ENCODE measurements around the gene TRIM10. TPM values are rescaled to one million over a fixed set of nuclear protein-coding genes. Genes with fewer than 3 reads are reported as not detected.

Gene TRIM10
- total RNA-seq, 1 experiment from 2014 or later = not detected

DNA sequence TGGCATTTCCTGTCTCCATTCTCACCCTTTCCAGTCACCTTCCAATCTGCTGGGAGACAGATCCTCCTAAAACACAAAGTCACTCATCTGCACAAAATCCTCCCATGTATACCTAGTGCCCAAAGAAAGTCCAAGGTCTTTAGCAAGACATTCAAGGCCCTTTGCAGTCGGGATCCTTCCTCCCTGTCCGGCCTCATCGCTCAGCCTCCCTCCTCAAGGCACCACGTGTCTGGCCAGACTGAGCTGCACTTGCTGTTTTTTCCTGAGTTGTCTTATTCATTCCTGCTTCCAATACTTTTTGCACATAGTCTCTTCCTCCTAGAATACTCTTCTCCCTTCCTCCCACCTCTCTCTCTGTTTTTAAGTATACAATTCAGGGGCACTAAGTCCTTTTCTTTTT is 3.7 kb upstream of the TRIM10 start:
- peaks cover 39% of the 10 kb centered on the region for H3K27me3 ChIP-seq (replicated peaks)
- H3K4me3 ChIP-seq = no peak overlapping the region
- H3K4me1 ChIP-seq (replicated peaks) = no peaks in the 10 kb centered on the region
- H3K27ac ChIP-seq = no peak overlapping the region
- no peaks in the 10 kb centered on the region for H3K36me3 ChIP-seq
- no peak for DNase-seq (ENCODE audit: low read depth in 1 of 2, low spot score in 2 of 2)
- no peaks in the 10 kb centered on the region for H3K9me3 ChIP-seq (replicated peaks)

DNA sequence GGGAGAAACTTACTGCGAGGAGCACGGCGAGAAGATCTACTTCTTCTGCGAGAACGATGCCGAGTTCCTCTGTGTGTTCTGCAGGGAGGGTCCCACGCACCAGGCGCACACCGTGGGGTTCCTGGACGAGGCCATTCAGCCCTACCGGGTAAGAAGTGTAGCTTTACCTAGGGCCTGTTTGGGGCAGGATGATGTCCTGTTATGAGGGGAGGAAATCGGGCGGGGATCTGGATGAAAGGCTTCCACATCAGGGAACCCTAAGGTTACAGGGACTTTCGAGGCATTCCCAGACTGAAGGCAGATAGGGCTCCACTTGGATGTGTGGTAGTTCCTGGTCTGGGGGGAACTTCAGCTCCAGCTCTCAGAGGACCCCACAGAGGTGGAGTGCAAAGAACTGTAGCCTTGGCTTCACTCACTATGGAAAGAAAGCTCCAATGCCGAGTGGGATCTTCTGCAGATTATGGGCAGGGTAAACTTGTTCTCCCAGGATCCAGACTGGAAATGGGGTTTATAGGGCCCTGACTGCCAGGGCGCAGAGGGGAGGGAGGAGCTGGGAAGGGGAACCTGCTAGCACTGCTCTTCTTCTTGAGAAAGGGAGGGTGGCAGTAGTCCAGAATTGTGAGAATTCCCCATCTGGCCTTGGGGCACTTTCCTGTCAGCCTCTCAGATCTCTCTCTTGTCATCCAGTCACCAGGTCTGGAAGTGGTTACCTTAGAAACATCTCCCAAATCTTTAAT is 3.1 kb upstream of the TRIM10 start:
- H3K27me3 ChIP-seq (replicated peaks) = peaks cover 38% of the 10 kb centered on the region
- no peaks in the 10 kb centered on the region for H3K9me3 ChIP-seq (replicated peaks)
- H3K36me3 ChIP-seq = no peaks in the 10 kb centered on the region
- DNase-seq (ENCODE audit: low read depth in 1 of 2, low spot score in 2 of 2) = no peak
- no peak overlapping the region for H3K27ac ChIP-seq
- H3K4me3 ChIP-seq = no peak overlapping the region
- H3K4me1 ChIP-seq (replicated peaks) = no peaks in the 10 kb centered on the region

DNA sequence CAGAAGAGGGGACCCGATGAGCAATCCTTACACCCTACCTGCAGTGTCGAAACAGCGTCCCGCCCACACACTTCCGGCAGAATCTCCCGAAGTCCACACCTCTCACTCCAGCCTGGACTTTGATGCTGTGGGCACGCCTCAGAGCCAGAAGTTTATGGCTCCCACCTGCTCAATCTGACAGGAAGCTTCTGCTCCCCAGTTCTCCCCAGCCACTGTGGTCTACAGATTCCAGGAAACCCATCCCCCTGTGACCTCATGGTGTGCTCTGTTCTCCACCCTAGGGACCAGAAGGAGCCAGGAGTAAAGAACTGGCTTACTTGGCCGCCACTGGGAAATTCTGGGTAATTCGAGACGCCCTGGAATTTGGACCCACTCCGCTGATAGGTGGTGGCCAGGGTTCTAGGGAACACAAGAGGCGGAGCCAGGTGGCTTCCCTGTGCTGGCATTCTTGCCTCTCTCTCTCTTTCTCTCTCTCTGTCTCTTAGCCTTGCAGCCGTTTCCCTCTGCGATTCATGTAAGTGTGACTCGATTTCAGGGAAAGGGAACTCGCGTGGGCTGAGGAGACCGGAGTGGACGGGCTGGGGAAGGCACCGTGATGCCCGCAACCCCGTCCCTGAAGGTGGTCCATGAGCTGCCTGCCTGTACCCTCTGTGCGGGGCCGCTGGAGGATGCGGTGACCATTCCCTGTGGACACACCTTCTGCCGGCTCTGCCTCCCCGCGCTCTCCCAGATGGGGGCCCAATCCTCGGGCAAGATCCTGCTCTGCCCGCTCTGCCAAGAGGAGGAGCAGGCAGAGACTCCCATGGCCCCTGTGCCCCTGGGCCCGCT is 2.3 kb upstream of the TRIM10 start, which contains the start of gene TRIM15:
Gene TRIM15, plus strand, starts transcription at position 457 of the 828 bp plus-strand sequence. Its CDS starts 139 bp downstream, at position 596.
- DNase-seq (ENCODE audit: low read depth in 1 of 2, low spot score in 2 of 2) = no peak
- no peaks in the 10 kb centered on the region for H3K4me1 ChIP-seq (replicated peaks)
- H3K27ac ChIP-seq = no peak within 1 kb of the TSS
- H3K9me3 ChIP-seq (replicated peaks) = no peaks in the 10 kb centered on the region
- H3K4me3 ChIP-seq = no peak within 1 kb of the TSS
- H3K27me3 ChIP-seq (replicated peaks) = peaks cover 30% of the 10 kb centered on the region
- H3K36me3 ChIP-seq = no peaks in the 10 kb centered on the region

DNA sequence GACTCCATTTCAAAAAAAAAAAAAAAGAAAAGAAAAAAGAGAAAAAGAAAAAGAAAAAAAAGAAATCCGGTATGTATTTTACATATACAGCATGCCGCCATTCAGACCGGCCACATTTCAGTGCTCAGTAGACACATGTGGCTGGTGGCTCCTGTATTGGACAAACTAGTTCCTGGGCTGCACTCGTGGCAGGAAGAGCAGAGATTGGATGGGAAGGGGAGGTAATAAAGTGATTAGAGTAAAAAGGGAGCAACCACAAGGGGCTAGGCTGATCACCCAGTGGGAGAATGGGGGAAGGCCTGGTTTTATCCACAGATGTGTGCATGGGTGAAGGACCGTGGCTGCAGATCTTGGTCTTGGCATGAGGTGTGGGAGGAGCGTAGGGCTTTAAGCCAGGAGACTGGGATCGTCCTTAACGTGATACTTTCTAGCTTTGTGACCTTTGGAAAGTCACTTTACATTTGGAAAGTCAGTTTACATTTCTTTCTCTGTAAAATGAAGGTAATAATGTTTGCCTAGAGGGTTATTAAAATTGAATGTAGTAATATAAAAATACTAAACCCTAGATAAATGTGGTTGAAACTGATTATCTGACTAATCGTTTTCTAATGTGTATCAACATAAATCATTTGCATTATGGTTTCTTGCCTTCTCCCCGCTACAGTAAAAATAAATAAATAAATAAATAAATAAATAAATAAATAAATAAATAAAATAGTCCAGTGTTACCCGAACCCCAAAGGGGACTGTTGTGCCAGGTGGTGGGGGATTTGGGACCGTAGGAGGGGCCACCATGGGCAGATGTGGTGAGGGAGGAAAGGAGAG is 1.5 kb upstream of the TRIM10 start:
- Histone ChIP-seq H3K27ac (no peak overlapping the region), H3K4me3 (no peak overlapping the region), H3K27me3 (replicated peaks) (peaks cover 23% of the 10 kb centered on the region), H3K4me1 (replicated peaks) (no peaks in the 10 kb centered on the region), H3K9me3 (replicated peaks) (no peaks in the 10 kb centered on the region), H3K36me3 (no peaks in the 10 kb centered on the region)
- no peak for DNase-seq (ENCODE audit: low read depth in 1 of 2, low spot score in 2 of 2)

DNA sequence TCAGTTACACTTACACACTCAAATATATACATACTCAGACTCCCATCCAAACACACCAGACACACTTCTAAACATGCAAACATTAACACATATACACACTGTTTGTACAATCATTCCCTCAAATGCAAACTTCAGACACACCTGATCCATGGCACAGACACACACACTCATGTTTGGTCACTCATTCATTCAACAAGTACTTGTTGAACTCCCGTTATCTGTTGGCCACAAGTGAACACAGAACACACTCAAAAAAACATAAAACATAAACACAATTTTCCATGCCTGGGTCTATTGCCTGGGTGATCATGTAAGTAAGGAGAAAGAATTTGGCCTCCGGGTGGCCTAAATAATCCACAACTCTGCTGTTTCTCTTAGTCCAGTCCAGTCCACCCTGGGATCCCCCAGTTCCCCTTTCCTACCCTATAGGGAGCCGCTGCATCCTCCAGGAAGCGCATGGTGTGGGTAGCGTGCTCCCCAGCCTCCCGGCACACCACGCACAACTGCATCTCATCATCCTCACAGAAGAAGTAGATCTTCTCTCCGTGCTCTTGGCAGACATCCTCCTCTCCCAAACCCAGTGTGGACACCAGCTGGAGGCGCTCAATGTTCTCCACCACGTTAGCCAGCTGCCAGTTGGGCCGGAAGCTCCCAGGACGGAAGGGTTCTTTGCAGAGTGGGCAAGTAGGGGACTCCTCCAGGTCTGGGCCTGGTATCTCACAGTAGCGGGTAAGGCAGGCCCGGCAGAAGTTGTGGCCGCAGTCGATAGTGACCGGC is 815 bp downstream of the TRIM10 start:
- H3K27ac ChIP-seq = no peak overlapping the region
- no peaks in the 10 kb centered on the region for H3K36me3 ChIP-seq
- DNase-seq (ENCODE audit: low read depth in 1 of 2, low spot score in 2 of 2) = no peak
- H3K27me3 ChIP-seq (replicated peaks) = peaks cover 8% of the 10 kb centered on the region; the same call in 1 of the 2 replicates
- peaks cover 12% of the 10 kb centered on the region for H3K4me1 ChIP-seq (replicated peaks)
- no peak overlapping the region for H3K4me3 ChIP-seq
- H3K9me3 ChIP-seq (replicated peaks) = no peaks in the 10 kb centered on the region

DNA sequence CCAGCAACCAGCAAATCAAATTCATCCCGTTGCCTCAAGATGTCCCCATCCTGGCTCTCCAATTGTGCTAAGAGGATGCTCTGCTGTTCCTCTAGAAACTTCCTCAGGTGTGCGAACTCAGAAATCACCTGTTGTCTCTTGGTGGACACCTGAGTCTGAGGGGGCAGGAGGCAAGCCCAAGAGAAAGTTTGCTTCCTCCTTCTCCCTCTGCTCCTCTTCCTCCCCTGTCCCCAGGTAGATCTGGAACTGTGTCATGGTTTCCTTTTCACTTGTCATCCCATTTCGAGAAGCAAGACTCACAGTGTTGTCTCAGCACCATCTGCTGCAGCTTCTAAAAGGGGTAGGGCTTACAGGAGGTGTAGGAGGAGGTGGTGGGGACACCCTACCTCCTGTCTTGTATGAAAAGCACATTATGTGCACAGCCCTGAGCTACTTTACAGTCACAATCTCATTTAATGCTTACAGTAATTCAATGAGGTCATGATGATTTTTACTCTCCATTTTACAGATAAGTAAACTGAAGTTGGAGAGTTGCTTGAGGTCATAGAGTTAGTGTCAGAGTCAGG is 2.5 kb downstream of the TRIM10 start:
- peaks cover 8% of the 10 kb centered on the region; the same call in 1 of the 2 replicates for H3K27me3 ChIP-seq (replicated peaks)
- no peak for DNase-seq (ENCODE audit: low read depth in 1 of 2, low spot score in 2 of 2)
- no peaks in the 10 kb centered on the region for H3K36me3 ChIP-seq

DNA sequence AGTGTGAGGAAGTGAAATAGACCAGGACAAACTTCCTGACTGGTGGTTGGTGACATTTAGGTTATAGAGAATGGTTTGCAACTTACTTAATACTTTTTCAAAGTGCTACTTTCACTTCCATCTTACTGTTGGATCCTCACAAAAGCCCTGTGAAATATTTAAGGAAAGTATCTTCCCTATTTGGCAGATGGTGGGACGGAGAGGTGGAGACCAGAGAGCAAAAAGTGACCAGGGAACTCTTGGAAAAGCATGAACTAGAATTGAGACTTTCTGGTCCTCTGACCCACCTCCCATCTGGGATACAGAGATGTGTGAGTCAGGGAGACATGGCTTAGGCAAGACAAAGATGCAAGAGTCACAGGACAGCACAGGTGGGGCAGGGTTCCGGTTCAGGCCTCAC is 3.0 kb downstream of the TRIM10 start:
- Histone ChIP-seq H3K27me3 (replicated peaks) (peaks cover 8% of the 10 kb centered on the region; the same call in 1 of the 2 replicates), H3K4me3 (no peak overlapping the region), H3K9me3 (replicated peaks) (no peaks in the 10 kb centered on the region), H3K4me1 (replicated peaks) (peaks cover 24% of the 10 kb centered on the region), H3K36me3 (no peaks in the 10 kb centered on the region), H3K27ac (no peak overlapping the region)
- DNase-seq (ENCODE audit: low read depth in 1 of 2, low spot score in 2 of 2) = no peak

More for the DNA sequence above, 2.5 kb downstream of the TRIM10 start:
- Histone ChIP-seq H3K27ac (no peak overlapping the region), H3K9me3 (replicated peaks) (no peaks in the 10 kb centered on the region), H3K4me3 (no peak overlapping the region), H3K4me1 (replicated peaks) (peaks cover 24% of the 10 kb centered on the region)

DNA sequence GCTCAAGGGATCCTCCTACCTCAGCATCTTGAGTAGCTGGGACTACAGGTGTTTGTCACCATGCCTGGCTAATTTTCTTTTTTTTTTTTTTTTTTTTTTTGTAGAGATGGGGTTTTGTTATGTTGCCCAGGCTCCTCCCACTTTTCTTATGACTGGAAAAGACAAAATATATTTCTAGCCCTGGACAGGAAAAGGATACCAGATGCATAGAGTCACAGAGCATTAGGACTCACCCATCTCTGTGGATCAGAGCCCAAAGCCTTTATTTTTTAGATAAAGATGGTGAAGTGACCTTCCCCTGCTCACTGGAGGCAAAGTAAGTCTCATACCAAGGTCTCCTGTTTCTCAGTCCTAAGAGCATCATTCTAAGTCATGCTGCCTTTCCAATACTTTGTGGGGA is 3.4 kb downstream of the TRIM10 start:
- no peaks in the 10 kb centered on the region for H3K9me3 ChIP-seq (replicated peaks)
- H3K4me3 ChIP-seq = no peak overlapping the region
- H3K27me3 ChIP-seq (replicated peaks) = peaks cover 8% of the 10 kb centered on the region; the same call in 1 of the 2 replicates
- DNase-seq (ENCODE audit: low read depth in 1 of 2, low spot score in 2 of 2) = no peak
- H3K36me3 ChIP-seq = no peaks in the 10 kb centered on the region
- H3K4me1 ChIP-seq (replicated peaks) = peaks cover 24% of the 10 kb centered on the region
- no peak overlapping the region for H3K27ac ChIP-seq

DNA sequence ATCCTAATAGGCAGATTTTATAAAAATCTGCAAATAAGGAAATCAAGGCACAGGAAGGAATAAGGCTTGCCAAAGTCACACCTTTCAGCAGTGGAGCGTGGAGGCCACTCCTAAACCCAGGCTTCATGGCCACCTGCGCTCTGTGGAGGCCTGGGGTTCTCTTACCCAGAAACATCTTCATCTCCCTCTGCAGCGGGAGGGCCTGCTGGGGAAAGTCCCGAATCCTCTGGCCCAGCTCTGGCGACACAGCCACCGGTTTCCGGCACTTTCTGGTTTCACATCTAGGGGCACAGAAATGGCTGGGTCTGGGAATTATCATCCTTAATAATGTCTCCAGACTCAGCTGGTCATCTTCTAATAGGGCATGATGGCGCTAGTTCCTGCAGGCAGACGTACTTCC is 4.2 kb downstream of the TRIM10 start:
- Histone ChIP-seq H3K36me3 (no peaks in the 10 kb centered on the region), H3K4me1 (replicated peaks) (peaks cover 24% of the 10 kb centered on the region), H3K4me3 (no peak overlapping the region), H3K27ac (no peak overlapping the region), H3K27me3 (replicated peaks) (peaks cover 8% of the 10 kb centered on the region; the same call in 1 of the 2 replicates), H3K9me3 (replicated peaks) (no peaks in the 10 kb centered on the region)
- DNase-seq (ENCODE audit: low read depth in 1 of 2, low spot score in 2 of 2) = no peak

DNA sequence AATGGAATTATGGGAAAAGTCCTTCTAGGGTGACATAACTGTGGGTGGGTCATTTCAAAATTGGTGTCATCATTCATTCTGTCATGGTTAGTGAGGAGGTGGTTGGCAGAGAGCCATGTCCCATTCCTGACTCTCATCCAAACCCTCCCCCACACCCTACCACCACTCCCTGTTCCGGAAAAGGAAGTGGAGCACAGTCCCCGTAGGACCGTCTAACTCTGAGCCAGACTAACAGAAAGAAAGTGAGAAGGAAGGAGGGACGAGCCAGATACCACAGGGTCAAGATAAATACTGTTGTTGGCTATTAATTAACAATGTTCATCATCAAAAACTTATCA is 4.8 kb downstream of the TRIM10 start:
- Histone ChIP-seq H3K9me3 (replicated peaks) (no peaks in the 10 kb centered on the region), H3K4me3 (no peak overlapping the region), H3K36me3 (no peaks in the 10 kb centered on the region), H3K4me1 (replicated peaks) (peaks cover 24% of the 10 kb centered on the region), H3K27ac (no peak overlapping the region), H3K27me3 (replicated peaks) (peaks cover 8% of the 10 kb centered on the region; the same call in 1 of the 2 replicates)
- DNase-seq (ENCODE audit: low read depth in 1 of 2, low spot score in 2 of 2) = peak in 1 of 2 experiments; percentile 18

DNA sequence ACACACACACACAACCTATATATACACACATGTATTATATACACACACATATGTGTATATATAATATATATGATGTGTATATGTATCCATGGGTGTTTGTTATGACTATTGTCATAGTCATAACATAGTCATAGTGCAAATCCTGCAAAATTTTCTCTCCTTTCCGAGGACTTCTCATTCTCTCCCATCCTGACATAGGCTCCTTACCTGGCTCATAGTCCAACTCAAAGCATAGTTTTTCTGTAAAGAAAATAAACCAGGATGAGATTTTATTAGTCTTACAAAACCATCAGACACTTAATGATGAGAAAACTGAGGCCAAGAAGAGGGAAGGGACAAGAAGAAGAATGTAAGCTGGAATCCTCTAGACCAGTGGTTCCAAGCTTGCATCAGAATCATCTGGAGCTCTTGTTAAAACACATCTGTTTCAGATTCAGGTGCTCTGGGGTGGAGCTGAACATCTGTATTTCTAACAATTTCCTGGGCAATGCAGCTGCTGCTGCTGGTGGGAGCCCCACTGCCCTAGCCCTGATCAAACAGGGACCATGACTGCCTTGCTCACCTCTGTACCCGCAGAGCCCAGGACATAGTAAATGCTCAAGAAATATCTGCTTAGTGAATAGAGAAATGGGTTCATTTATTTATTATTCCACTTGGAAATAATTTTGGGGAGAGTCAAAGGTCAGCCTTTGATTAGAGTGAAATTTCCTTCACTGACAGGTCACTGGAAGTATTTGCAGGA is 5.3 kb downstream of the TRIM10 start:
- H3K9me3 ChIP-seq (replicated peaks) = no peaks in the 10 kb centered on the region
- H3K27ac ChIP-seq = no peak overlapping the region; the same call in 1 of the 2 replicates
- no peaks in the 10 kb centered on the region for H3K36me3 ChIP-seq
- no peak for DNase-seq (ENCODE audit: low read depth in 1 of 2, low spot score in 2 of 2)
- H3K4me1 ChIP-seq (replicated peaks) = peaks cover 24% of the 10 kb centered on the region
- H3K27me3 ChIP-seq (replicated peaks) = peaks cover 8% of the 10 kb centered on the region; the same call in 1 of the 2 replicates
- H3K4me3 ChIP-seq = no peak overlapping the region
